GM19455 (cell line): ENCODE measurements around the gene RPL15.
"Not testable (repeated sequence)": the region's sequence is repeated elsewhere in the genome, so short reads cannot be mapped to it uniquely, and the experiment has no call there.

Source experiments
- ATAC-seq: cut with Tn5 transposase; IDR thresholded peaks from one replicate; pipeline ENCODE4 v1.9.1; 2021; ENCODE audit not compliant: unreplicated experiment

RPL15 gene

DNA sequence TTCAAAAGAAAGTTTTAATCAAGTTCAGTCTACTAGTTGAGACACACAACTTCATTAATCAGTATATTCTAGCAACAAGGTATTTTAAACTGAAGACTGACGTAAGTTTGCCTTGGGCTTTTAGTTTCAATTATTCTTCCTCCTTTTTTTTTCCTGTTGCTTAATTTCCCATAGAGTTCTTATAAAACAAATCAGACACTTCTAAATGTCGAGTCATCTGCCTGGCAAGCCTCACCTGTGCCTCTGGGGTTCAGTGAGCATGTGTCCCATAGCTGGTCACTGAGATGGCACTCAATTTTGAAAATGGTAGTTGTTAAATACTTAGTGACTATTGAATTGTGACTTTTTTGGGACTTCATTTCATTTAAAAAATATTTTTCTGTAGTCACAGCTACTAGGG lies 27.5 kb upstream of the RPL15 start:
- no peak for ATAC-seq

DNA sequence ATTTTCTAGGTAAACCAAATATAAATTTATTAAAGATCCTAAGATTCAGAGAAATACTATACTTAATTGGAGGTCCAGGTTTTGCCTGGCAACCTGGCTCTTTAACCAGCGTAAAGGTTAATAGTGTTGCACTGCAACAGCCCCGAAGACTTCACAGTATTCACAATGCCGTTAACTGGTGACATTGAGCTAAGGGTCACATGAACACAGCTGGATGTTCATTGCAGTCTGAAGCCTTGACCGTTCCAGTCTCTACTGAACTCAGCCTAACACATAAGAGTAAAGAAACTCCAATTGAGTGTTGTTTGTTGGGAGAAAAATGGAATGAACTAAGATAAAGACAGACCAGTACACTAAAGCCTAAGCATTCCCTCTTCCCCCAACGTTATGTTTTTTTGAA lies 27.0 kb upstream of the RPL15 start:
- ATAC-seq = no peak

DNA sequence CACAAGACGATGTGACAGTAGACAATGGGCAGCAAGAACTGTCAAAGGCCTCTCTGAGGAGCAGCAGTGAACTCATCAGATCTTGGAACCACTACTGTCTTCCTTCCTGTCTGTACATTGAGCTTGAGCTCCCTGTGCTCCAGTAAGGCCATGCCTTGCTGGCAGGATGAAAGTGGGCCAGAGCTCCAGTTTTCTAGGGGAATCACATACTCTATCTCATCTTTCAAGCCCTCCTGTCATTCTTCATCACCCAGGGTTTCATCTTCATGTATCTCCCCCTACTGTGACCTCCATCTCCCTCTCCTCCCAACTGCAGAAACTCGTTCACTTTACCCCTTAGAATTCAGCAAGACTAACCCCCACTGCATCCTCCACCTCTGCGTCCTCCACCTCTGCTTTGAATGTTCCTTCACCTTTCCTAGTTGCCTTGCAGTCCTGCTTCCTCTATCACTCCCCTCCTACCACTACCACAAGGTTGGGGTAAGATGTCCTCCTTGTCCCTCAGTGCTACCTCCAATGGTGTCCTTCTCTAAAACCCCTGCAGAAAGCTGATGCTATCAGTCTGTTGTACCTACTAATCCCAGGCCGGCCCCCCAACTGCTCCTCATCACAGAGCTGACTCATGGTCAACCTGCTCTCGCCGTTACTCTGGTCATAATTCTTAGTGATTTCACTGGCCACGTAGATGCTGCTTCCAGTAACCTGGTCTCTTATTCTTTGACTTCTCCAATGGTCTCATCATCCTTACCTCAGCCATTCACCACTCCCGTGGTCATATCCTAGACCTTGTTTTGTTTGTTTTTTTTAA lies 22.5 kb upstream of the RPL15 start:
- no peak for ATAC-seq

DNA sequence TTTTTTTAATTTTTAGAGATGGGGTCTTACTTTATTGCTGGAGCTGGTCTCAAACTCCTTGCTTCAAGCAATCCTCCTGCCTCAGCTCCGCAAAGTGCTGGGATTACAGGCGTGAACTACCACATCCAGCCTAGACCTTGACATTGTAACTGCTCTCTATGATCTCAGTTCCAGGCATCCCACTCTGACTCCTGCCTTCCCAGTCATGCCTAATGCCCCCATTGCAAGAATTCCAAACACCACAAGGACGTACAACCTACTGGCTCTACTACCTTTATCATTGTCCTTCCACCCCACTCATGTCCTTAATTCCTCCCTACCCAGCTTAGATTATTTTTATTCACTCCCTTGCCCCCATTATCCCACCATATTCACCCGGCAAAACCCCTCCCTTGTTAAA lies 21.8 kb upstream of the RPL15 start:
- ATAC-seq = no peak

DNA sequence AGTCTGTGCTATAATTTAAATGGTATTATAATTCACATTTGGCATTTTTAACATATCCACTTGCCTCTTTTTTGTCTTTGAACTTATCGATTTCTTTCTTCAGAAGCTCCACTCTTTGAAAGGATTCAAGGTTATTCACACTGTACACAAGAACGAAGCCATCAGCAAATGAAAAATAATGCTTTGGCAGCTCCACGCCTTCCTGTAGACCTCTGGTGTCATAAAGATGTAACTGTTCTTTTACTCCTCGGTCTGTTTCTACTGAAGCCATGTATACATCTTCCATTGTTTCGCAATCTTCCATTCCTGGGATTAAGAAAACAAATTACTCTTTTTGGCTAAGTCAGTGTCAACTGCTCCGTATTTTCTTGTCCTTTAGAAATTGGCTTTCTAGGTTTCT lies 16.2 kb upstream of the RPL15 start:
- ATAC-seq = no peak

DNA sequence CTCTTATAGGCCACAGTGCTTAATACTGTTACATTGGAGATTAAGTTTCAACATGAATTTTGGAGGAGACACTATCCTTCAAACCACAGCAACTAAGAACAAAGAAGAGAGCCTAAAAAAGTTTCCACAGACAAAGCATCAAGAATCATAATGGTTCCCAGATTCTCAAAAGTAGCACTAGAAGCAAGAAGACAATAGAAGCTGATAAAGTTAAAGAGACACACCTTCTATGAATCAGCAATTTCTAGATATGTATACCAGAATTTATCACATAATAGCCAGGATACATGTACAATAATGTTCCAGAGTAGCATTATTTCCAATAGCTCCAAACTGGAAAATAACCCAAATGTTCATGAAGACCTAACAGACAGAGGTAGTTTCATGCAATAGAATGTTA lies 12.4 kb upstream of the RPL15 start:
- no peak for ATAC-seq

DNA sequence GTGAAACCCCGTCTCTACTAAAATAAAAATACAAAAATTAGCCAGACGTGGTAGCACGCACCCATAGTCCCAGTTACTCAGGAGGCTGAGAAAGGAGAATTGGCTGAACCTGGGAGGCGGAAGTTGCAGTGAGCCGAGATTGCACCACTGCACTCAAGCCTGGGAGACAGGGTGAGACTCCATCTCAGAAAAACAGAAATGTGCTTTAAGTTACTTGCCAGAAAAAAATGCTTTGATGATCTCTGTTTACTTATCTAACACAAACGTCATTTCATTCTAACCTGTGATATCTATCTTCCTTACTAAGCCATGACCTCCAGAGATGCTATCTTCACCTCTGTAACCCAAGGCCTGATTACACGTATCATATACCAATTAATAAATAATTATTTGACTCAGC lies 7.6 kb upstream of the RPL15 start:
- ATAC-seq = no peak

DNA sequence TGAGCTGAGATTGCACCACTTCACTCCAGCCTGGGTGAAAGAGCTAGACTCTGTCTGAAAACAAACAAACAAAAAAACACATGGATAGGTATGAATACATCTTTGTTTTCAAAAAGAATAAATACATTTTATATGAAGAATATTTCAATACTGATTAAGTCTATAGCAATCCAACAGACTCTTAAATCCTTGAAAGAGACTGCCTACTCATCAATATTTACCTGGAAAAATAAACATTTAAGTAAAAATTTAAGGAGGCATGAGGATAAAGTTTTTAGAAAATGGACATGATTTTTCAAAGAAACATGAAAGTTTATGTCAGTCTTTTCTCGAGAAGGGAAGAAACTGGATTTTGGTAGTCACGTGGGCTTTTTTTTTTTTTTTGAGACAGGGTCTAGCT lies 5.5 kb upstream of the RPL15 start:
- ATAC-seq = no peak

DNA sequence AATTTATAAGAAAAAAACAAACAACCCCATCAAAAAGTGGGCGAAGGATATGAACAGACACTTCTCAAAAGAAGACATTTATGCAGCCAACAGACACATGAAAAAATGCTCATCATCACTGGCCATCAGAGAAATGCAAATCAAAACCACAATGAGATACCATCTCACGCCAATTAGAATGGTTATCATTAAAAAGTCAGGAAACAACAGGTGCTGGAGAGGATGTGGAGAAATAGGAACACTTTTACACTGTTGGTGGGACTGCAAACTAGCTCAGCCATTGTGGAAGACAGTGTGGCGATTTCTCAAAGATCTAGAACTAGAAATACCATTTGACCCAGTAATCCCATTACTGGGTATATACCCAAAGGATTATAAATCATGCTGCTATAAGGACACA lies 4.6 kb upstream of the RPL15 start:
- ATAC-seq = not testable (repeated sequence)

DNA sequence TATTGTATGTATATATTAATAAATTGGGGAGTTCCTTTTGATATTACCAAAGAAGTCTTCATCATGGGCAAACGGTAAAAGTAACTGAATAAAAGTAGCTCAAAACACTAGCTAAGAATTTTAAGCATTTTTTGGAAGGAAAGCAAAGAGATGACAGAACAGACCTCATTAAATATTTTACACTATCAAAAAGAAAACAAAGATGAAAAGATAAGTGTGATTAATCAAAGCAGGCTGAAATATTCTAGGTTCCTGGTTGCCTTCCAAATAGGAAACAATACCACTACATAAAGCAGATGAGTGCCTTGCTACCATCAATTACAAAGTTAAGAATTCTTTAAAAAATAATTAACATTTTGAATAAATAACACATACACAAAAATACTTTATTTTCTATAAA lies 3.8 kb upstream of the RPL15 start:
- ATAC-seq = no peak

DNA sequence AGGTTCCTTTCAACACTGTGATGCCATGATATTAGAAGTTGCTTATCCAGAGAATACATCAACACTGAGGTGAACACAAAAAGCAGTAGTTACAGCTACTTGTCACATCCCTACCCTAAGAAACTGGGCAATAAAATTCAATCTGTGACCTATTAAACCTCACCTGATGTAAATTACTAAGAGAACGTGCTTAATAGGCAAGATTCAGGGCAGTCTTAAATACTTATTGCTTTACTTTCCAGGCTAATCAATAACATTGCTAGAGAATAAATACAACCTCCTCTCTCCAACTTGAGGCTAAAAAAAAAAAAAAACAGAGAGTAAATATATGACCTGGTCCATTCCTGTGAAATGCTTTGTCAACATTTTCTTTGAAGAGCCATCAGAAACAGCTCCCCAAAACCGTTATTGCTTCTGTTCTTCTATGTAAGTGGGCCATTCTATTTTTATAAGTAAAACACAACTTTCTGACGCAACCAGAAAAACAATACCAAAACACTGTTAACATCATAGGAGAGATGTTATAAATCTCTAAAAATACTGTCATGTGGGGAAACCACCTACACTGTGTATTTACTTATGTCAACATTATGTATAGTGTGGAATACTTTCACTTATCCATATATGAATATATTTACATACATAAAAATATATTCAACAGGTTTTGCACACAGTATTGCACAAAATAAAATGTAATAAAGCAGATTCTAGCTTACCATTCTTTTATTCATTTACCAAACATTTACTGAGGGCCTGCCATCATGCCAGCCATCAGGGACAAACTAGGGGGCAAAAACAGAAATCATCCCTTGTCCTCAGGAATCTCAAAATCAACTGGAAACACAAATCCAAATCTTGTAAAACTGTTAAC lies 2.8 kb upstream of the RPL15 start:
- ATAC-seq = no peak

DNA sequence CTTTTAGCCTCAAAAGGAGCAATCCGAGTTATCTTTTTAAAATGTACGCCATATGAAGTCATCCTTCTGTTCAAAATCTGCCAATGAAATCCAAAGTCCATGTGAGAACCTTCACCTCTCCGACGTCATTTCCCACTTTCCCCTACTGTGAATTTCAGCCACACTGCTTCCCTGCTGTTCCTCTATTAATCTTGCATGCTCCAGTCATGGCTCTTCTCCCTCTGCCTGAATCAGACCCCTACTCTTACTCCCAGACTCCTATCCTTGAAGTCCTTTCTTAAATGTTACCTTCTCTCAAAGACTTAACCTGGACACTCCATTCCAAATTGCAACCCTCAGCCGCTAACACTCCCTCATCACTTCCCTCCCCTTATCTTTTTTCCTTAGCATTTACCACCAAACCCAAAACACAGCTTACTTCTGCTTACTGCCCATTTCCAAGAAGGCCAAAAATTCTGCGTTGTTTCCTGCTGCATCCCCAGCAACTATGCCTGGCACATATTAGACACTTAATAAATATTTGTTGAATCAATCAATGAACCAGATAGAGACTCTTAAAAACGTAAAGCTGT lies 1.3 kb upstream of the RPL15 start:
- no peak for ATAC-seq

DNA sequence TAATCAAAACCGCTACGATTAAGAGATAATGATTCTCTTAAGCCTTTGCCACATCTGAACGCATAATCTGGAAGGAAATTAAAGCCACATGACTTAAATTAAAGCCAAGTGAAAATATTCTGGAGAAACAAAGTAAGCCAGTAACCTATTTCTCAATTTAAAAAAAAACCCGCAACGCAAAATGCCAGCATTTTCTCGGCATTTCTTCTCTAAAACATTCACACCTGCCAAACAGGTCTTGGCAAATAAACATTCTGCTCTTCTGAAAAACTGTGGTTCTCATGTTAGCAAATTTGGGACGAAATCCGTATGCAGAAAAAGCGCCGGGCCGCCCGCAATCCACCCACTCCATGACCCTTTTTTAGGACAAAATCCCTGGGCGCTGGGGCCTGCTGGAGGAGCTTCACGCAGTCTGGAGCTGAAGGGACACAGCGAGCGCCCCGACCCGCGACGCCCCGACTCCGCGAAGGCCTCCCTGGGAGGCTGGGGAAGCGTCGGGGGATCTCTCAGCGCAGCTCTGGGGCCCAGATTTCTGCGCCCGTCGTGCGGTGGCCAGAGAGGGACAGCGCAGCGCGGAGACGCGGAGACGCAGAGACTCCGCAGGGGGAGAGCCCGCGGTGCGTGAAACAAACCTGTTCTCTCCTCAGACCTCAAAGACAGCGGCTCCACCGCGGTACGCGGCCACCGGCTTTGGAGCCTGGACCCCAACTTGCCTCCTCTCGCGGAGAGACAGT lies 613 bp upstream of the RPL15 start:
- peak; percentile 54 for ATAC-seq

DNA sequence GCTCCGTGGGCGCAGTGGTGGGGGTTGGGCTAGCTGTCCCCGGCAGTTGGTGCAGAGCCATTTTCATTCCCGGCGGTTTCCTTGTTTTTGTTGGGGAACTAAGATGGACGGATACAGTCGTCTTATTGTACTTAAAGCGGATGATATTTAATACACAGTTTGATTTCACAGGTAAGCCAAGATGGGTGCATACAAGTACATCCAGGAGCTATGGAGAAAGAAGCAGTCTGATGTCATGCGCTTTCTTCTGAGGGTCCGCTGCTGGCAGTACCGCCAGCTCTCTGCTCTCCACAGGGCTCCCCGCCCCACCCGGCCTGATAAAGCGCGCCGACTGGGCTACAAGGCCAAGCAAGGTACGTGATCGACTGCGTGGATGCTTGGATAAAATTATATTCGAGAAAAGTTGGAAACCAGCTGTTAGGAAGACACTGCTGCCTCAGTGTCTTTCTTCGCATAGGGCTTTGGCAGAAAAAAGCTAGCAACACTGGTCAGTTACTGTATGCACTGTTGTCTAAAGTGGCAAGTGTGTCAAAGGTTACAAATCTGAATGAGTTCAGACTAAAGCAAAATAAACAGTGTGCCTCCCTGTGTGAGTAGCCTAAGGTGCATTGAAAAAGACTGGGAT lies 859 bp downstream of the RPL15 start:
- ATAC-seq = not testable (repeated sequence)

DNA sequence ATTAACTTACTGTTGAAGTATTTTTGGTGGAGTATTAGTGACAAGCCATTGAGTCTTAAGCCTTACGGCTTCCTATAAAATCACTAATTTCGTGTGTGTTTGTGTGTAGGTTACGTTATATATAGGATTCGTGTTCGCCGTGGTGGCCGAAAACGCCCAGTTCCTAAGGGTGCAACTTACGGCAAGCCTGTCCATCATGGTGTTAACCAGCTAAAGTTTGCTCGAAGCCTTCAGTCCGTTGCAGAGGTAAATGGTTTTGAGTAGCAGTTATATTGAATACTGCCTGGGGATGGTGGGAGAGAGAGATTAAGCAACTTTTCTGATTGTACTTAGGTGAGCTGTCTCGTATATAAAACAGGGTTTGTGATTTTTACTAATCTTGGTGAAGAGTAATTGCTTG lies 1.4 kb downstream of the RPL15 start:
- not testable (repeated sequence) for ATAC-seq

DNA sequence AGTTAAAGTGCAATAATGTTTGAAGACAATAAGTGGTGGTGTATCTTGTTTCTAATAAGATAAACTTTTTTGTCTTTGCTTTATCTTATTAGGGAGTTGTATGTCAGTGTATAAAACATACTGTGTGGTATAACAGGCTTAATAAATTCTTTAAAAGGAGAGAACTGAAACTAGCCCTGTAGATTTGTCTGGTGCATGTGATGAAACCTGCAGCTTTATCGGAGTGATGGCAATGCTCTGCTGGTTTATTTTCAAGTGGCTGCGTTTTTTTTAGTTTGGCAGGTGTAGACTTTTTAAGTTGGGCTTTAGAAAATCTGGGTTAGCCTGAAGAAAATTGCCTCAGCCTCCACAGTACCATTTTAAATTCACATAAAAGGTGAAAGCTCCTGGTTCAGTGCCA lies 2.7 kb downstream of the RPL15 start:
- ATAC-seq = no peak

DNA sequence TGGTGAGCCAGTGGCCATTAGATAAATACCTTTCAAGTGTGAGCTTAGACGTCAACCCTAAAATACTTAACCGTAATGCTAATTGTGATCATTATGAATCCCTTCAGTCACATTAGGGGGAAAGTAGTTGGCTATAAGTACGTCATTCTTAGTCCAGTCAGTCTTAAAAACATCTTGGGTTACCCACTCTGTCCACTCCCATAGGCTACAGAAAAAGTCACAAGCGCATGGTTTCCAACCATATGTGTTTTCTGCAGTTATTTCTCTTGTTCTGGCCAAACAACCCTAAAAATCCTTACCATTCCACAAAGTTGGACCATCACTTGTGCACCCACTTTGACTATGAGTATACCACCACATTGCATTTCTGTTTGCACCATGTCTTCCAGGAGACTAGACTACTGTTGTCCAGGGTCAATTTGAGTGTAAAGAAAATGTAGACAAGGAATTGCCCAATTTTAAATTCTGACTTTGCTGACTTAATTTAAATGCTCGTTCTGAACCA lies 3.3 kb downstream of the RPL15 start:
- ATAC-seq = no peak

DNA sequence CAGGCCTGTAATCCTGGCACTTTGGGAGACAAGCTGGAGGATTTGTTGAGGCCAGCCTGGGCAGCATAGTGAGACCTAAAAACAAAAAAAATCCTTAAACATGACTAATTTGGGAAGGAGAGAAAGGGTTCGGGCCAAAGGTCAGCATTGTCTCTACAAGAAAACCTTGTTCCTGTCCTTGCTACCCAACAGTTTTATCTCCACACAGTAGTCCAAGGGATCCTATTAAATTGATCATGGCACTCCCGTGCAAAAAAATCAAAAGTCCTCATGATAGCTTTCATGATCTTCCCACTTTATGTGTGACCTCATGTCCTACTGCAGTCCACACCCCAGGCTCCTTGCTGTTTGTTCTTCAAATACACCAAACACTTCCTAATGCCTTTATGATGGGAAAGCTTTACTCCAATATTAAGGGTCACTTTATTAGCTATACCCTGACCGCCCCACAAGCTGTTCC lies 4.2 kb downstream of the RPL15 start:
- no peak for ATAC-seq

DNA sequence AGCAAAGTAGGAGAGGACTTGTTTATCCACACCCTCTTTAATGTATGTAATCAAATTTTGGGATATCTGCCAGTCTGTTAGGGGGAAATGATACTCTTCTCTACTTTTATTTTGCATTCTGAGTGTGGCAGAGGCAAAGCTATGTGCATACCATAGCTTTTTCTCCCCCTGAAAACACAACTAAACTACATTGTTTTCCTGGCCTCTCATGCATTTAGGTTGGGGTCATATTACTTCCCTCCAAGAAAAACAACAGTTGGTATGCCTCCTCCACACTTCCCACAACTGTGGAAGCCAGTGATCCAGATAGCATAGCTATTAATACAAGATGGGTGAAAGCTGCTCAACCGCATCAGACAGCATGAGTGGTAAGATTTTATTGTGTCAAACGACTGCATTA lies 6.9 kb downstream of the RPL15 start:
- no peak for ATAC-seq

DNA sequence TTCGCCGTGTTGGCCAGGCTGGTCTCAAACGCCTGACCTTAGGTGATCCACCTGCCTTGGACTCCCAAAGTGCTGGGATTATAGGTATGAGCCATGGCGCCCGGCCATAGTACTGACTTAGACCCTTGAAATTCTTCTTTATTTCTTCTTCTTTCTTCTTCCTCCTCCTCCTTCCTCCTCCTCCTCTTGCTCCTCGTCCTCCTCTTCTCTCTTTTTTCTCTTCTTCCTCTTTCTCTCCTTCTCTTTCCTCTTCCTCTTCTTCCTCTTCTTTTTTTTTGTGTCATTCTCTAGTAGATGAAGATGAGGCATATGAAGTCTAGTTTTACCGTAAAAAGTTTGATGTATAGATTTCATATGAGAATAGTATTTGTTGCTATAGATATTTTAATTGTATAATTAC lies 9.3 kb downstream of the RPL15 start:
- ATAC-seq = no peak

DNA sequence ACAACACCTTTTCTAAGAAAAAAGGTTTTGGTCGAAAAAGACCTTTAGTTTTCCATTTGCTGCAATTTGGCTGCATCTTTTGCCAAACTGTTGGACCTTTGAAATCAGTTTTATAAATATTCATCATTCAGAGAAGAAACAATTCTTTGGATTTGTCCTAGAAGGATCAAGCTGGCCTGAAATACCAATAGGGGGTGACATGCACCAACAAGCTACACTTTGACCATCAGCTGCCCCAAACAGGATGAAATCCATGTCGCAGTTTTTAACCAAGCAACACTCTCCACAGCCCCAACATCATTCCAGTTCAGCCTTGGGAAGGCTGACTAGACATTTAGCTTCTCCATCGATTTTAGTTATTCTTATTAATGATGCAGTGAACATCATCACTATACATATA lies 9.8 kb downstream of the RPL15 start:
- ATAC-seq = no peak
